ENCODE measurements around the gene PDS5A. TPM values are rescaled to one million over a fixed set of nuclear protein-coding genes. Genes with fewer than 3 reads are reported as not detected.

Gene PDS5A
- total RNA-seq, 4 donors from 2014 or later = 61.0 to 78.1 (median 61.5) TPM

- peaks cover 0 to 10% (median 0%) of the 10 kb centered on the region in 3 donors for H3K36me3 ChIP-seq
- H3K27me3 ChIP-seq = no peaks in the 10 kb centered on the region
- no peak for DNase-seq (ENCODE audit: low spot score in 2 of 2)
- 90 to 100% methylated on average over 5 of the region's 5 CpGs for WGBS, 2 donors
- no peaks in the 10 kb centered on the region for H3K9me3 ChIP-seq
- TF ChIP-seq POLR2A (IDR thresholded peaks at IDR 0.05) (no peak), CTCF (IDR thresholded peaks at IDR 0.05) (no peak), EP300 (IDR thresholded peaks at IDR 0.05) (no peak)
- H3K4me1 ChIP-seq = peaks cover 0 to 24% (median 8%) of the 10 kb centered on the region in 4 donors
- H3K27ac ChIP-seq = no peak overlapping the region
- H3K4me3 ChIP-seq = no peak overlapping the region
Observed at GRCh38 chr4:39931441-39931901, 46.2 kb downstream of the PDS5A start.

GRCh38 chr4:39928538-39928937 is 49.2 kb downstream of the PDS5A start:
- H3K4me3 ChIP-seq = no peak overlapping the region
- H3K9me3 ChIP-seq = no peaks in the 10 kb centered on the region
- WGBS, 2 donors = 82 to 94% methylated on average over 2 of the region's 2 CpGs
- H3K36me3 ChIP-seq = peaks cover 0 to 30% (median 0%) of the 10 kb centered on the region in 3 donors
- no peaks in the 10 kb centered on the region for H3K27me3 ChIP-seq
- TF ChIP-seq EP300 (IDR thresholded peaks at IDR 0.05) (no peak), POLR2A (IDR thresholded peaks at IDR 0.05) (no peak), CTCF (IDR thresholded peaks at IDR 0.05) (no peak)
- peaks cover 0 to 10% (median 4%) of the 10 kb centered on the region in 4 donors for H3K4me1 ChIP-seq
- no peak overlapping the region for H3K27ac ChIP-seq
- no peak for DNase-seq (ENCODE audit: low spot score in 2 of 2)

GRCh38 chr4:39924014-39924413 is 53.7 kb downstream of the PDS5A start:
- no peaks in the 10 kb centered on the region for H3K27me3 ChIP-seq
- WGBS, 2 donors = 65 to 79% methylated on average over 2 of the region's 2 CpGs
- no peaks in the 10 kb centered on the region for H3K9me3 ChIP-seq
- H3K4me1 ChIP-seq = no peaks in the 10 kb centered on the region
- no peak overlapping the region for H3K4me3 ChIP-seq
- H3K27ac ChIP-seq = no peak overlapping the region
- DNase-seq (ENCODE audit: low spot score in 2 of 2) = no peak
- TF ChIP-seq EP300 (IDR thresholded peaks at IDR 0.05) = no peak
- TF ChIP-seq CTCF (IDR thresholded peaks at IDR 0.05) = no peak
- TF ChIP-seq POLR2A (IDR thresholded peaks at IDR 0.05) = no peak
- H3K36me3 ChIP-seq = peaks cover 0 to 47% (median 0%) of the 10 kb centered on the region in 3 donors

- H3K9me3 ChIP-seq = no peaks in the 10 kb centered on the region
- peaks cover 0 to 57% (median 0%) of the 10 kb centered on the region in 3 donors for H3K36me3 ChIP-seq
- DNase-seq (ENCODE audit: low spot score in 2 of 2) = no peak
- no peaks in the 10 kb centered on the region for H3K4me1 ChIP-seq
- WGBS, 2 donors = 83 to 85% methylated on average over 2 of the region's 2 CpGs
- no peak overlapping the region for H3K4me3 ChIP-seq
- H3K27ac ChIP-seq = no peak overlapping the region
- TF ChIP-seq POLR2A (IDR thresholded peaks at IDR 0.05) = no peak
- no peak for TF ChIP-seq CTCF (IDR thresholded peaks at IDR 0.05)
- no peak for TF ChIP-seq EP300 (IDR thresholded peaks at IDR 0.05)
- H3K27me3 ChIP-seq = no peaks in the 10 kb centered on the region
Observed at GRCh38 chr4:39922399-39922798, 55.3 kb downstream of the PDS5A start.

- Histone ChIP-seq H3K4me3 (no peak overlapping the region), H3K27ac (no peak overlapping the region), H3K36me3 (peaks cover 0 to 74% (median 0%) of the 10 kb centered on the region in 3 donors), H3K4me1 (no peaks in the 10 kb centered on the region), H3K27me3 (no peaks in the 10 kb centered on the region), H3K9me3 (no peaks in the 10 kb centered on the region)
- DNase-seq (ENCODE audit: low spot score in 2 of 2) = no peak
- no peak for TF ChIP-seq EP300 (IDR thresholded peaks at IDR 0.05)
- no peak for TF ChIP-seq CTCF (IDR thresholded peaks at IDR 0.05)
- TF ChIP-seq POLR2A (IDR thresholded peaks at IDR 0.05) = no peak
- 83 to 88% methylated on average over 4 of the region's 4 CpGs for WGBS, 2 donors
Observed at GRCh38 chr4:39913471-39913870, 64.2 kb downstream of the PDS5A start.

Measured in tibial nerve (tissue), 4 donors.